SW 1271 (cell line): ENCODE data around the gene TNIK.

Source experiments
- DNase-seq, 2 experiments: peaks; one replicate each; lab custom pipeline; 2025; lab: John Stamatoyannopoulos, UW

The TNIK gene

DNA sequence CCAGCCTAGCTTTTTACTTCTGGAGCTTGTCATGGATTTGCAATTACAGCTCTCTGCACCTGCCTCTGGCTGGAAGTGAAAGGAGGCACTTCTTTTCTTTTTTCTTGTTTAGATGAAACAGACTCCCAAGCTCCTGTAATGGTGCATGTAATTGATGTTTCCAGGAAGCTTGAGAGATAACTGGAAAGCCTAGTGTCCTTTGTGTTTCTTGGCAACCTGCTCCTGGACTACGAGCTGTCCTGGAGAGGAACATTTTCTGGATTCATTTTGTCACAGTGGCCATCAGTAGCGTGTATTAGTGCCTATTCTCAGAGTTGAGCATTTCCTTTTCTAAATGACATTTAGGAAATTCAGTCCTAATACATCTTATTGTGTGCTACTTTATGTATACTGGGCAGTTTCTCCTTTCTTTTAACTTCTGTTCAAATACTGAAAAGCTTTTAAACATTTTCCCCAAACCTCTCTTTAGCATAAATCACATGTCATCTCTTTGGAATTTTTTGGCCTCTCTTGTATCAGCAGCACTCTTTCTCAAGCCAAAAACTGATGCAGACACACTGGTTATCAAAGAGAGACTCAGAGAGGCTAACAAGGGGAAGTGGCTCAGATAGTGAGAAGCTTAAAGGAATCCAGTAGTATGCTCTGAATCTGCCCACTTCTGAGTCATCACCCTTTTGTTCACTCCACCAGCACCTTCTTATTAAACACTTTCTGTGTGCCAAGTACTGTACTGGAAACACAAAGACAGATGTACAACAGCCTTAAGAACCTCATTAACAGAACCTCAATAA, 371.0 kb downstream of the TNIK start:
- DNase-seq: peak in 1 of 2 experiments; percentile 29

DNA sequence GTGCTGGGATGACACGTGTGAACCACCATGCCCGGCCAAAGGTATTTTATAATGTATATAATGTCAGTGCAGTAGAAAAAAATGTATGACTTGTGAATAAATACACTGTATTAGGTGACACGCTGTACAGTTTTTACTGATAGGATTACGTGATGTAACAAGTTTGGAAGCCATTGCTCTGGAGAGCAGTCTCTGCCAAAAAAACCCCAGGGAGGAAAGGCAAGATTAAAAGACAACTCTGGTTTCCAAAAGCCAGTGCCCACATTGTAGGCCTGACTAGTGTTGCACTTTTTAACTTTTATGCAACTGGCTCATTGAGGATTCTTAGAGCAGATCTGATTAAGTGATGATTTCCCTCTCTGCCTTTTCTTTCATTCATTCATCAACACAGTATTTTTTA, 371.7 kb downstream of the TNIK start:
- DNase-seq: no peak

- DNase-seq: no peak
These were observed 373.3 kb downstream of the TNIK start for GRCh38 chr3:171086914-171087313.

- no peak for DNase-seq
These were observed 382.9 kb downstream of the TNIK start for GRCh38 chr3:171077261-171077660.

GRCh38 chr3:171072432-171072831, 387.8 kb downstream of the TNIK start:
- DNase-seq: no peak

DNA sequence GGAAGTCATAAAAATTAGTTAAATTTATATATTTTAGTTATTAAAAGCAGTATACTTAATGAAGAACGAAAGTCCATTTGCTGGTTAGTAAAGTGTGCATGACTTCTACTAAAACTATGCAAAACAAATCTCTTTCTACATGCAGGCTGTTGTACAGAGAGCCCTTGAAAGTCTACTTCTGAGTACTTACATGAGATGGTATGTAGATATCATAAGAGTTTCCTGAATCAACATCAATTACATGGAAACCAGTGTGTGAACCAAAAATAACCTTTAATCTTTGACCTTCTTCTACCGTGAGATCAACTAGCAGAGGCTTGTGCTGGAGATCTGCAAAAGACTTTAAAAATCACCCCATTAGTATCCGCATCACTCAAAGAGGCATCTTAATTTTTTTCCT, 391.5 kb downstream of the TNIK start:
- DNase-seq: no peak

DNA sequence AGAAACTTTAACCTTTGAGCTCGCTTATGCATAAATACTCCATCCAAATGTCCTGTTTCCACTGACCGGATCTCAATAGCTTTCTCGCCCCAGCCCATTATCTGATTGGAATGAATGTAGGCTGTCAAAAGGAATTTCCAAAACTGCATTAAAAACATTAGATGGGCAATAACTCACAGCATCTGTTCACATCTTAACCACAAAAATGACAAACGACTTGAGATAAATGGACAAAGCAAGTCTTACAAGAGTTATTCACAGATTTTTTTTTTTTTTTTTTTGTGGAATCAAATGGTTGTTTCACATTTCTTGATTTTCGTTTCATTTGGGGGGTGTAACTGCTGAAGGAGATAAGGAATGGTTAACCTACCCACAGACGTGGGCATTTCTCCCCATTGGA, 394.0 kb downstream of the TNIK start:
- no peak for DNase-seq

DNA sequence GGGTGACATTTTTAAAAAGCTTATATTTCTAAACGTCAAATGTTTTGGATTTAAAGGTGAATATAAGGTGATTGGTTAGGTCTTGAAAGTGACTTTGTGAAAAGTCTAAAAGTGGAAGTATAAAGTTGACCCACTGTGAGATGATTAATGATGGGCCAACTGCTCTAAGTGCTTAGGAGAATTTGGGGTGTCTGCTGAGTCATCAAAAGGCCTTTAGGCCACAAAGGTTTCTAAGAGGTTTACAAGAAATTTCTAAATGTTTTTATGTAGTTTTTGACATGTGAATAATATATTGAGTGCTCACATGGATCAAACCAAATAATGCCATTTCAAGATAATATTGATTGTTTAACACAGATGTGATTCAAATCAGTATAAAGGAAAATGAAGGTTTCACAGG, 394.5 kb downstream of the TNIK start:
- no peak for DNase-seq

DNA sequence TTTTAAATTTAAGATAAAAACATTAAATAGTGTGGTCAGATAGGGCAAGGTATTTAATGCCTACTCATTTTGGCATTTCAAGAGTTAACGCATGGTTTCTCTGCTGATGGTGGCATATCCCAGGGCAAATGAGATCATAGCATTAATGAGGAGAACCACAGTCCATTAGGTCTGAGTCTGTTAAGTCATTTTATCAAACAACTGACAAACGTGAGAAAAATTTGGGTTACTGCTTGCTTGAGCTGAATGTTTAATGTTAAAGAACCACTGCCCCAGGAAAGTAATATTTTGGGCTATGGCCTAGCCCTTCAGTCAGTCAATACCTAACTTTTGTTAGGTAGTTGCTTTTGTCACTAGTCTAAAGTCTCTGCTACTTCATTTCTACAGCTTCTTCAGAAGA, 395.7 kb downstream of the TNIK start:
- no peak for DNase-seq

DNA sequence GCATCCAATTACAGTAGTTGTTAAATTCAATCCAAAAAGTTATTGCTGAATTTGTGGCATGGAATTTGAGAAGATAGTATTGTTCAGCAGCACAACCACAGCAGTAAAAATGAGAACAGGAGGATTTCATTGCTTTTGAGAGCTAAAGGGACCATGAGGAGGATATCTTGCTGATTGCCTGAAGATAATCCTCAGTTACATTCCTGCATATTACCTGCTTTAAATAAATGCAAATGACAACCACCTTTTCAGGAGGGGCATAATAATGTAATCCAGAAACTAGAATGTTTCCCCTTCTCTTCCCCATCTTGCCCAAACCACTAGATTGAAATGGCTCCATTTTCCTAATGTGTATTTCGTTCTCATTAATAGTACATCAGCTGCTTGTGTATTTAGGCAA, 398.5 kb downstream of the TNIK start:
- DNase-seq: no peak

DNA sequence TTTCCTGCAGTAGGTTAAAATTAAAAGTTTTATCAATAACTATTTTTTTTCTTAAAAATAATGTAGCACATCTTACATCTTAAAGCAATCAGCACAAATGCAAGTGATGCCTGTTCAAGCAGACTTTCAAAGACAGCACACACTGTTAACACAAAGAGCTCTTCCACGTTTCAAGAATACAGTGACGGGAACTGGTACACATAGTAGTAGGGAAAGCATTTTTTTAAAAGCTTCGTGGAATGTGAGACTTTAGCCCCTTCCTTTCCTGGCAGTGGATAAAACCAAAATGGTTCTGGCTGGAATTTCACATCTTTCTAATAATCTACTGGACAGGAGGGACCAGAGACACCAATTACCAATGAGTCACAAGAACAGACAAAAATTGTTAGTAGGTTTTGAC, 400.2 kb downstream of the TNIK start:
- no peak for DNase-seq

DNA sequence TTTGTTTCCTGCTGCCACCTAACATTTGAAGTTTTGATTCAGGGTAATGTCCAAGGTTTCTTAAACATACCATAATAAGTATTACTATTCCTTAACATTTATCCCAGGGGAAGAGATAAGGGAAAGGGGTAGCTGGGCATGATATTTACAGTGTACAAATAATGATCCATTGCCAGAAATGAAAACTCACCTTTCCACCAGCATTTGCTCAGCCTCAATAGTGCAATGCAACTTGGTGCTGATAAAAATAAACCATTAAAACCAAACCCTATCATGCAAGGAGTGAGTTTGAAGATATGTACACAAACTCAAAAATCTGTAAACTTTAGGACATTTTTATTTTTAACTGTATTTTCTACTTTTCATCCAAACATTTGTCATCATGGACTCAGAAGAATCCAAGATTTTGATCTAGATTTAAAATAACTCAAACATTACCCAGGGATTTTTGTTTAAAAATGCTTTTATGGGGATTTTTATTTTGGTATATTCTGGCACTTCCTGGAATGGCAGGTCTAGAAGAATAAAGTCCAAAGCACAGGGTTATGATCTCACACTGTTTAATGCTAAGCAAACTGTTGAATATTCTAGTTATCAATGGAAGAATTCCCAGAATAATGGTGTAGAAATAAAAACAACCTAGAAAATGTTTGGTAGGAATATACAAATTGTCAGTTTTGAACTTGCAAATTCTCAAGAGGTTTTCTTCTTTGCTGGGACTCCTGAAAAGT, 401.2 kb downstream of the TNIK start:
- DNase-seq: no peak

DNA sequence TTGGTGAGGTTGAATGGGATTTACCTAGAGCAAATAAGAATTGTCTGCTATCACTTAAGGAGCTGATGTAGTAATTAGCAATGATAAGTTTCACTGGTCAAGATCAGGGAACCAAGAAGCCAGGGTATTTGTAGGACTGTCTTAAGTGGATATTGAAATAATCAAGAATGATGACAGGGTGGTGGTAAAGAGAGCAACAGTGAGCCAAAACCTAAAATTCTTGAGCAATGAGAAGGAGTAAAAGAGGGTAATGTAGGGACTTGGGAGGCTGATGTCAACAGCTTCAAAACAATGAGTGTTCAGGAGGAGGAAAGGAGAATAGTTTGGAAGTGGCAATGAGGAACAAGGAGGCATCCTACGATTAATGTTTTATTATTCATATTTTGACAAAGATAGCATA, 402.1 kb downstream of the TNIK start:
- no peak for DNase-seq

DNA sequence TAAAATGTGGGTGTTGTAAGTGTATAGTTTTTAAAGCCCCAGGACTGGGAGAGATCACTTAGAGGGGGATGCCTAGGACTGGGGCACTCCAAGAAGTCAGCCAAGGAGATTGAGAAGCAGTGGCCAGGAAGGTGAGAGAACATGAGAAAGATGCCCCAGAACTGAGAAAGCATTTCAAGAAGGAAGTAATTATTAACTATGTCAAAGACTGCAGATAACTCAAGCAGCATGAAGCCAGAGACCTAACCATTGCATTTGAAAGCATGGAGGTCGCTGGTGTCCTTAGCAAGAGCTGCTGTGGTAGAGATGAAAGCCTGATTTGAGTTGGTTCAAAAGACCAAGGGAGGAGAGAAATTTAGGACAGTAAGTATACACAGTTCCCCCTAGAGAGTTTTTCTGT, 403.1 kb downstream of the TNIK start:
- no peak for DNase-seq

GRCh38 chr3:171056528-171056927, 403.7 kb downstream of the TNIK start:
- no peak for DNase-seq

GRCh38 chr3:171055336-171056178, 404.6 kb downstream of the TNIK start:
- no peak for DNase-seq

DNA sequence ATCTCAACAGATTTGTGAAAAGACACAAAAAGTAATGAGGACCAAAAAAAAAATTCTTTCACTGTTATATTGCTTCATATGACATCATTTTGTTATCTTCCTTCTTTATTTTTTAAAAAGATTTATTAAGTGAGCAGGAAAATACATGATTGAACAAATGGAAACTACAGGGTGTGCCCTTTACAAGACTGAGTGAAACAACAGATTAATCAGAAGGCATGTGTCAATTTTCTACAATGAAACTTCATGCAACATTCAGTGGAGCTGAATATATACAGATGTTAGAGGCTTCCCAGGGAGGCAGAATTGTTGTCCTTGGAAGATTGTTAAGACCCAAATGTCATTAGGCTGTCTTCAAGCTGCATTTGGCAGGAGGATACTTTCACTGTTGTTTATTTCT, 405.3 kb downstream of the TNIK start:
- DNase-seq: no peak

- no peak for DNase-seq
These were observed 406.0 kb downstream of the TNIK start for GRCh38 chr3:171054231-171054630.

DNA sequence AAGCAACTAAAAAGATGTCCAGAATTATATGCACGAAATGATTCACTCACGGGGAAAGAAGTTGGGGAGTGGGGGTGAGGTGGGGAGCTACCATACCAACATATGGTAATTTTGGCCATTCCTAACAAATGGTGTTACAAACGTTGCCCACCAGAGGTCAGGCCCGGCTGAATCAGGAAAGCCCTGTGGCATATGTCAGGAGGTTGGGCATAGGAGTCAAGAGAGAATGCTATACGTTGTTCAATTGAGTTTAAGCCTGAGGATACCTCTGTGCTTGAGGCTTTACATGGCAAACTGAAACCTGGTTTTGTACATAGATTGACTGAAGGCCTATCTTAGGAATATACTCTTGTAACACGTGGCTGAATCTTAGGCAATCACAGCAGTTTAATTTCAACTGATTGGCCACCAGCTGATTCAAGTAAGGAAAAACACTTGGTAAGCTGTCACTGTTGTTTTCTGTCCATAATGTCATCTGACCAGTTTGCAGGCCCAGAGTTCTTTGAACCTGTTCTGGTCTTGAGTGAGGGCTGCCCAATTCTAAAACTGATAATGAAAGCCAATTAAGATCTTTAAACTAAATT, 410.3 kb downstream of the TNIK start:
- peak in 1 of 2 experiments; percentile 16 for DNase-seq

DNA sequence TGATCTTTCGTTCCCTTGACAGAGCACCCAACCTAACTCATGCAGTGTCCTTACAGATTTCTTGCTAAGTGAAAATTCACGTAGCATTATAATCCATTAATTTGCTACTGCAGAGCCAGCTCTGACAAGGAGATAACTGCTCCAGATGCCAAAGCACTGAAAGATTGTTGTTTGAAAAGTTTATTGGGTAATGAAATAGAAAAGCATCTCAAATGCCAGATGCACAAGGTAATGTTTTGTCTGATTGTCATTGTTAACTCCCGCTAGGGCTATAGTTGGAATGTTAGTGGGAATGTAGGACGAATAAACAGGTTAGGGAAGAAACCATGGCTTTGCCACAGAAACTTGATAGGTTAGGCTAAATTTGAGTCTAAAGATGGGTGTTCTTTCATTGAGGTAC, 413.4 kb downstream of the TNIK start:
- no peak for DNase-seq

- DNase-seq: no peak
These were observed 415.1 kb downstream of the TNIK start for GRCh38 chr3:171044835-171045793.
